GM18511 (cell line): ENCODE data around the gene EEFSEC.

Experiments
- ATAC-seq: cut with Tn5 transposase; IDR thresholded peaks from one replicate; pipeline ENCODE4 v1.9.1; 2021; ENCODE audit warnings: mild to moderate bottlenecking, moderate library complexity; ENCODE audit not compliant: unreplicated experiment

EEFSEC gene

GRCh38 chr3:128407247-128407646 is 254.0 kb downstream of the EEFSEC start:
- no peak for ATAC-seq

GRCh38 chr3:128408012-128408692 is 254.9 kb downstream of the EEFSEC start:
- ATAC-seq: no peak

DNA sequence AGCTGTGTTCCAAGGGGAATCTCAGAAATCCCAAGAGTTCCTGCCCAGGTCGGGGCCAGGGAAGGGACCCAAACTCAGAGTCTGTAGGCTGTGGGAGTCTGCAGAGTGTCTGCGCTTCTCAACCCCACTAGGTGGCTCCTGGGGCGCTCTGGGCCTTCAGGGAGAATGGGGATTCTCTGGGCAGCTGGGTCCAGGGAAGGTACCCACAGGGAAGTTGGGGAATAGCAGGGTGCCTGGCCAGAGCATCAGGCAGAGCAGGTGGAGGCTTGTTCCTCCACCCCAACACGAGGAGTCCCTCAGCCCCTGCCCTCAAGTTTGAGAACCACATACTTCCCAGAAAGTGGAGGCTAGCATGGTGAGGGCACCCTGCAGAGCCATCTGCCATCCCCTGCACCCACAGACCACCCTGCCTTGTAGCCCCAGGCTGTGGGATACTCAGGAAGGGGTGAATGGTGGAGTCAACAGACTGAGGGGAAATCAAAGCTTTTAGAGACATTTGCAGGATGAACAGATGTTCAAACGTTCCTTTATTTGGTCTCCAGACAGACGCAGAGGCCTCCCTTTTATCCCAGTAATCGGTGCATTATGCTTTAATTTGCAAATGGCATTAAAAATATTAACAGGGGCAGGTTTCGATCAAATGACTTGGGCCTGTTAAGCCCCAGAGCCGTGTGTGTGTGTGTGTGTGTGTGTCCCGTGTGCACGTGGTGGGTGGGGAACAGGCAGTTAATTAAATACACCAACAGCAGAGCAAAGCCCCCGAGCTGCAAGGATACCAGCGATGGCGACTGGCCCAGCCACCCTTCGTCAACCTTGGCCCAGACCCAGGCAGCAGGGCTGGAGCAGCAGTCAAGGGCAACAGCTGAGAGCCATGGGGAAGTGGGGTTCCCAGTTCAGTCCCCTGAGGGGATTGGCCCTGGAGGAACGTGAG is 255.7 kb downstream of the EEFSEC start:
- no peak for ATAC-seq

DNA sequence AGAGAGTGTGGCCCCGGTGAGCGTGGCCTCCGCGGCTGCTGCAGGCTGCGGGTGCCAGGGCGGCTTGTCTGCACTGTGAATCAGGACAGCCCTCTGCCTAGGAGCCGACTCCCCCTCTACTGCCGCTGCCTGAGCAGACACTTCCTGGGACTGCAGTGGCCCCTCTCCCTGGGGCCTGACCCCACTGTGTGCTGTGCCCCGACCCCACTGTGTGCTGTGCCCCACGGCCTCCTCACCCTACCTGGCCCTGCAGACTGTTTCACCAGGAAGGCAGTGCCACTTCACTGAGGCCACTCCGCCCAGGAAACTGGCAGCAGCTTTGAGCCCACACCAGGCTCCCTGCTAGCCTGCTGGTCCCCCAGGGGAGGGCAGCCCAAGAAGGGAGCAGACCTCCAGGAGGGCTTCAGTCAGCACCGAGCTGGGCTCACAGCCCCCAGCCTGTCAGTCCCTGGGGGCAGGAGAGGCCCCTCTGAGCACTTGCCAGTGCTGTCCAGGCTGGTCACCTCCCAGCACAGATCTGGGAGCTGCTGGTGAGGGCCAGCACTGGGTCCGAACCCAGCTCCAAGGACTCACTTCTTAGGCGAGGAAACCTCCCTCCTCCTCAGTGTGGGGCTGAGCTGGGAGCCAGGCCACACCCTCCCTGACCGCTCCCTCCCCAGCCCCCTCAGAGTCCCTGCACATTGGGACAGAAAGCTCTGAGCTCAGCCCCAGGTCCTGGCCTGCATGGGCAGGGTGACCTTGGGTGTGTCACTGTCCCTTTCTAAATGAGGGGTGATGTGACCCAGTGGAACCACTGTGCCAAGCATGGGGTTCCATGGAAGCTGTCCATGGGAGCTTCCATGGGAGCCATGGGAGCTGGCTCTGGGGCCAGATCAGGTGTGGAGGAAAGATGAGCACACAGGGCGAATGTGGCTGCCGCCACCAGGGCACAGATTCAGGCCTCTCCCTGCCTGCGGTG is 256.6 kb downstream of the EEFSEC start:
- ATAC-seq: no peak

DNA sequence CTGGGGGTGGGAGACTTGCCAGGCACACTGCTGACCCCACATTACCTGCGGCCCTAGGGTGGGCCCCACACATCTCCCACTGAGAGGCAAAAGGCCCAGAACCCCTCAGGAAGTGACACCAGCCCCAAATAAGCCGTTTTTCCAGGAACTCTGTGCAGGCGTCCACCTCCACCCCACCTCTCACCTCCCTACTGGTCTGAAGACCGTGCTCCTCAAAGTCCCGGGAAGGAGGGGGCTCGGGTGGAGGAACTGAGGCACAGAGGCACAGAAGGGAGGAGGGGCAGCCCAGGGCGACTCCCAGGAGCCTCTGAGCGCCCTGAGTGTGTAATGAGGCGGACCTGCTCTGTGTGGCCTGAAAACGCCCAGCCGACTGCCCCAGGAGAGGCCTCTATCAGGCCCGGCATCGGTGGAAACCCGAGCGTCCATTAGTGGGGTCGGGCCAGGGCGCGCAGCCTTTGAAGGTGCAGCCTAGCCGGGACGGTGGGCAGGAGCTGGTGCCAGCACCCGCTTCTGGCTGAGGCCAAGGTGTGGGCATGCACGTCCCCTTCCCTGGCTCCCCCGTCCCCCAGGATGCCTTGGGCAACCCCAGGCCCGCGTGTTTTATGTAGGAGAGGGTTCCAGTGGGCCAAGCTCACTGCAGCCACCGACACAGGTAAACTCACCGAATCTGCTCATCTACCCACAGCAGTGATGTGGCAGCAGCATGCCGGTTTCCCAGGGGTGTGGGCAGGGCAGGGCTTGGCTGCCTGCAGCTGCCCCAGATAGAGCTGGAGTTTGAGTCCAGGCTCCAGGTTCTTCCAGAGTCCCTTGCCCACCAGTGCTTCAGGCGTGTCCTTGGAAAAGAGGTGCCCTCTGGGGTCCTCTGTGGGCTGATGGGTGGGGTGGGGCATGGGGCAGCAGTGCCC is 257.6 kb downstream of the EEFSEC start:
- no peak for ATAC-seq

DNA sequence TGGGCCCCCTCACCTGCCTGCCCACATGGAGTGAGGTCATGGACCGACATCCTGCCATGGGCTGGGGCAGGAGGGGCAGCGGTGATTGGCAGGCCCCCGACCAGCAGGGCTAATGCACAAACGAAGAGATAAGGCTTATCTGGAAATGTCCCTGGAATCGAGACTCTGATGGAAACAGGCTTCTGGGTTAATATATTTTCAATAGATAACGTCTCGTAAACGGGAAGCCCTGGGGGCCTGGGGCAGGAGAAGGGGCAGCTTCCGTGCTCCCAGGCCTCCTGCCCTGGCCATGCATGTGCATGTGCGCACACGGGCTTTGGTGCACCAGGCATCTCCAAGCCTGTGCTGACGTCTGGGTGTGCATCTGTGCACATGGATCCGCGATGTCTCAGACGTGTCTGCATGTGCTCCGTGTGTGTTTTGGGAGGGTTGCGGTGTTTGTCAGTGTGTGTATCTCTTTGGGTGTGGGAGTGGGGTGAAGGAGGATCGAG is 258.3 kb downstream of the EEFSEC start:
- no peak for ATAC-seq

- ATAC-seq: no peak
Measured at GRCh38 chr3:128412180-128413002, 259.1 kb downstream of the EEFSEC start.

DNA sequence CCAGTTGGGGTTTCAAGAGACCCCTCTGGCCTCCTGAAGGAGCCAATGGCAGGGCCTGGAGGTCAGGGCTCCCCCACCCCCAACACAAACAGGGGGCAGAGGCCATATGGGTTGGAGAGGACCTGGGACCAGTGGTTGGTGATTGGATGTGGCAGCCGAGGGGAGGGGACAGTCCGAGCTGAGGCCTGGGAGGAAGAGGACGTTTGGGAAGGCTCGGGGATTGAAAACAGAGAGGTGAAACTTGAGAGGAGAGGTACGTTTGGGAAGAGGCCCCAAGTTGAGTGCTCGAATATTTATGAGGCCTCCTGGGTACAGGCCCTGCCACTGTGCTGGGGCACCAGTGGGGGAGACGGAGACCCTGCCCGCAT is 259.7 kb downstream of the EEFSEC start:
- ATAC-seq: no peak

DNA sequence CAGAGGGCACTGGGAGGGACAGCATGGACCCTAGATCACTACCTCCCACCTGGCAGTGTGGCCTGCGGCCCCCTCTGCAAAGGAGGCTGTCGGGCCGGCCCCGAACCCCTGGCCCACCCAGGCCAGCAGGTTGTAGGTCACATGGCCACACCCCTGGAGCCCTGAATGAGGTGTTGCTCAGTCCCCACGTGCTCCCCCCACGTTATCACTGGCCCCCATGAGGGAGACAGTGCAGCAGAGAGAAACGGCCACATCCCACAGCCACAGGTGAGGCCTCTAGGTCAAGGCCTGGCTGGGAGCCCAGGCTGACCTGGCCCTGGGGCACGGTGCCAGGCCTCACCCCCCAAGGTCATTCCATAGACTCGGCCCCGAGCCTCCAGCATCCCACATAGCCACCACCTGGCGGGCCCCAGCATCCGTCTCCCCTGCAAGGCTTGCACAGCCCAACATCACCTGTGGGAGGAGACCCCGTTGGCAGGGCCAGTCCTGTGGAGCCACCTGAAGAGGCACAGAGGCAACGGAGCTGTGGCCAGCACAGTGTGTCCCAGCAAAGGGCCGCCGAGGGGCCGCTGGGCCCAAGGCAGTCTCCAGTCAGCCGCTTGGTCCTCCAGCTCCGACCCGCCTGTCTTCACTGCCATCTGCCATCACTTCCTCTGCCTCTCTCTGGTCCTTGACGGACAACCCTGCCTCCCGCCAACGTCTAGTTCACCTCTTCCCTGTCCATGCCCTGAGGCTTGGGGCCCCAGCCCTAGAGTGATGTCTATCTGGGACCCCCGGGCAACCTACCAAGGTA is 260.3 kb downstream of the EEFSEC start:
- ATAC-seq: no peak

- no peak for ATAC-seq
Measured at GRCh38 chr3:128415200-128415772, 262.0 kb downstream of the EEFSEC start.

DNA sequence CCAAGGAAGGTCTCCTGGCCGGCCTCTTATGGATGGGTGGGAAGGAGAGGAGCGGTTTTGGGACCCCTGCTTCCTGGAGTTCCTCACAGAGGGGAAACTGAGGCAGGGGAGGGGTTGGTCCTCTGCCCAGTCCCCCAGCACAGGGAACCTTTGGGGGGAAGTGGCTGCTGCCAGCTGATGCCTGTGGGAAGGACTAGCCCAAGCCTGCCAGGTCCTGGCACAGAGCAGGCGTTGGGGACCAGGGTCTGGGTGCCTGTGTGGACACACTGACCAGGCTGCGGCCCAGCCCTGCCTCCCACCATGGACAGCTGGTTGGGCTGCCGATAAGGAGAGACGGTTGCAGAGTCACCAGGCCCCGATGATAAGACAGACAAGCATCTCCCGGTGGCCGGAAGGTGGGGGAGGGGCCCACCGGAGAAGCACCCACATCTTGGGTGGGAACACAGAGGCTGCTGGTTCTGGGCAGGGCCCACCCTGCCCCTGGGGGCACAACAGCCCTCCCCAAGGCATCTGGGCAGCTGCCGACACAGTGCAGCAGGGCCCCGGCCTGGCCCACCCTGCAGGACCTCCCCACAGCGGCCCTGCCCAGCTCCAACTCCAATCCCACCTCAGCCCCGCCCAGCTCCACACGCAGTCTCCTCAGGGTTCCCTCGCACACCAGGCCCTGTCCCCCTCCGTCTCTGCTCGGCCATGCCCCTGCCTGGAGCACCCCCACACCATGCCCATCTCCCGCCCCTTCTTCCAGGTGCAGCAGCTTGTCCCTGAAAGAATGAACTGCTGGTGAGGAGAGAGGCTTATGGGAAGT is 262.7 kb downstream of the EEFSEC start:
- no peak for ATAC-seq

GRCh38 chr3:128416578-128417211 is 263.4 kb downstream of the EEFSEC start:
- no peak for ATAC-seq

DNA sequence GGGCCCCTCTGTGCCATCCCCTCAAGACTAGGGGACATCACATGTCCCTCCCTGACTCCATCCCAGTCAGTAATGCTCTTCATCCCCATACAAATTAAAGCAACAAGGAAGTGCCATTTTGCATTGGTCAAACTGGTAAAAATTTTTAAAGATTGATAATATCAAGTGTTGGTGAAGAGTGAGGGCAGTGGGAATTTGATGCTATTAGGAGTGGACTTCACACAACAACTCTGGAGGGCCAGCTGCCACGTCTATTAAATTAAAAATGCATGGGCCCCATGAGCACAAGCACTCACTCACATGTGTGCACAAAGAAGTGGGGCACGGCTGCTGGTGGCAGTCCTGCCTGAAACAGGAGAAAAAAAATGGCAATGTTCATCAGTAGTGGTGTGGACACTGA is 265.6 kb downstream of the EEFSEC start:
- ATAC-seq: no peak

DNA sequence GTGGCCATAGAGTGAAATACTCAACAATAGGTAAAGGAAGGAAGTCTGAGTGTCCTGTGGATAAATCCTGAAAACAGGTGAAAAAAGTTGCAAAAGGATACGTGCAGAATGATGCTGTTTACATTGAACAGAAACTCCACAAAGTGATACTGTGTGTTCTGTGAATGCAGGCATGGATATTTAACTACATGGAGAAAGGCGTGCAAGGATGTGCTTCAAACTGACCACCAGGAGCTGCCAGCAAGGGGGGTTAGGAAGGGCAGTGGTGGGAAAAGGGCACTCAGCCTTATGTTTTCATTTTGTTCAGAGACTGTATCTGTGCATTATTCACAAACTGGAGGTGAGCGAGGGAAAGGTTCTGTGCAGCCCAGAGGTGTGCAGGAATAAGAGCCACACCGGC is 266.0 kb downstream of the EEFSEC start:
- no peak for ATAC-seq

DNA sequence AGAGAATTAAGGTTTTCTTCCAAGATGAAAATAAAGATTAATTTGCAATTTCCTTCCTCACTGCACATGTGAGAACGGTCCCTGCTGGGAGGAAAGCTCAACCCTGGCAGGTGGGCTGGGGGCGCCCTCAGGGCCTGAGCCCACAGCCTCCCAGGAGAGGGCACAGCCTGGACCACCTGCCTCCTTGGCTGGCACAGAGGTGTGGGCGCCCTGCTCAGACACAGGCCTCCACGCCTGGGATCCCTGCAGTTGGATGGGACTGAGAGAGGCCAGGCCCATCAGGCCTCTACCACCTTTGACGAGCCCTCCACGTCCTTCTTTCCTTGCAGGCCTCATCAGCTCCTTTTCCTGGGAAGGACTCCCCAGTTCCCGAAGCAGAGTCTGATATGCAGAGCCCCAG is 267.0 kb downstream of the EEFSEC start:
- no peak for ATAC-seq

DNA sequence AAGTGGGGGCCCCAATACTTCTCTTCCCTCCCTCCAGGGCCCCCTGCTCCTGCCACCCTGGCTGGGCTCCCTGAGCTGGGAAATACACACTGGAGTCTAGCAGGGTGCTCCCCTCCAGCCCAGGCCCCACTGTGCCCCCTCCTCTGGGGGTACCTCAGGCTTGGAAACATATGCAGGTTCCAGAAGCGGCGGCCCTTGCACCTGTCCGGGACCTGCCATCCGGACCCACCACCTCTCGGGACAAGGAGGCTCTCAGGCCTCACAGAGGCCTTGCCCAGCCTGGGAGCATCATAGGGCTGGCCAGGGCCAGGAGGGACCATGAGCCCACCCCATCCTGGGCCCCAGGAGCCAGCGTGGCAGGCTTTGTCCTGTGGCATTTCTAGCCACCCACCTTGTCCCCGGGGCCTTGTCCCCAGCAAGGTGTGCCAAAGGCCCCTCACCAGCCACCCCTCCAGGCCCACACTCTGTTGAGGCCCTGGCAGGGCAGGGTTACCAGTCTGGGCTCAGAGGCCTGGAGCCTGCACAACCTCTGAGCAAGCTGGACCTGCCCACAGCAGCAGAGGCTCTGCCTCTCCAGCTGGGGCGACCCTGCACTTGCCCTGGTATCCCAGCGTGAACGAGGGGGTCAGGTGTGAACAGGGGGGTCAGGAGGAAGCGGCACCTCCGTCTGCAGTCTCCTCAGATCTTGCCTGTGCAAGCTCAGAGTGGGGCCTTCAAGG is 267.6 kb downstream of the EEFSEC start:
- ATAC-seq: no peak
